ENCODE measurements around the gene KMT2B. TPM values are rescaled to one million over a fixed set of nuclear protein-coding genes. Genes with fewer than 3 reads are reported as not detected.

The KMT2B gene
- total and polyA plus RNA-seq, 9 of the 15 experiments (the other 6 are each of a cell fraction or from before 2014, with no cell fraction given), result 0.63 to 43.9 (median 8.1) TPM

DNA sequence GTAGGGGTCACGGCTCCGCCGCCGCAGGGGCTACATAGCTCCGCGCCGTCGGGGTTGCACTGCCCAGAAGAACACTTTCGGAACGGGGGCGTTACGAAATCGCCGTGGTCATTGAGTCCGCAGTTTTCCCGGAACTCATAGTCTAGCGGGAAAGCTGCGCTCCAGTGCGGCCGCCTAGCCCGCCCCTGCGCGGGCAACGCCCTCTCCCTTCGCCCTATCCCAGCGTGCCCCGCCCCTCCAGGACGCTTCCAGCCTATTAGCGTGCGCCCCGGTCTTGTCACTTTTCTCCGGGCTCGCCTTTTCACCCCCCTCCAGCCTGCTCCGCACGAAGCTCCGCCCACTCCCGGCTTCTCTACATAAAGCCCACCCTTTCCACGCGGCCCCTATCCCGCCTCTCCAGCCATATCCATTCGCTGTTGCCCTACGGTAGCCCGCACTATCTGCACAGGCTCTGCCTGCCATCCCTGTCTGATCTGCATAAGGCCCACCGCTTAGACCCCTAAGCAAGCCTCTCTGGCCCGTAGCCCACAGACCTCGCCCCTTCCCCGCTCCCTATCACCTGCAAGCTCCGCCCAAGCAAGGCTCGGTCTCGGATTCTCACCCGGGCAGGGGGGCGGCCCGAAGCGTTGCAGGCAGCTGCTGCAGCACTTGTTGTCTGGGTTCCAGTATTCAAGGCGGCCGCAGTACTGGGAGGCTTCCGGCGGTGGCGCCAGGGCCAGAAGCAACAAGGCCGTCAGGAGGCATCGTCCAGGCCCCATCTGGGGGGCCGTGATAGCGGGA is 22.8 kb downstream of the KMT2B start (continued):
- no peak for TF ChIP-seq CHD1 (IDR thresholded peaks at IDR 0.05; ENCODE audit: low read length)
- TF ChIP-seq, protein P1, sequence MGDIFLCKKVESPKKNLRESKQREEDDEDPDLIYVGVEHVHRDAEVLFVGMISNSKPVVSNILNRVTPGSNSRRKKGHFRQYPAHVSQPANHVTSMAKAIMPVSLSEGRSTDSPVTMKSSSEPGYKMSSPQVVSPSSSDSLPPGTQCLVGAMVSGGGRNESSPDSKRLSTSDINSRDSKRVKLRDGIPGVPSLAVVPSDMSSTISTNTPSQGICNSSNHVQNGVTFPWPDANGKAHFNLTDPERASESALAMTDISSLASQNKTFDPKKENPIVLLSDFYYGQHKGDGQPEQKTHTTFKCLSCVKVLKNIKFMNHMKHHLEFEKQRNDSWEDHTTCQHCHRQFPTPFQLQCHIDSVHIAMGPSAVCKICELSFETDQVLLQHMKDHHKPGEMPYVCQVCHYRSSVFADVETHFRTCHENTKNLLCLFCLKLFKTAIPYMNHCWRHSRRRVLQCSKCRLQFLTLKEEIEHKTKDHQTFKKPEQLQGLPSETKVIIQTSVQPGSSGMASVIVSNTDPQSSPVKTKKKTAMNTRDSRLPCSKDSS (IDR thresholded peaks at IDR 0.05; ENCODE audit: low read depth, partially characterized antibody), result no peak
- TF ChIP-seq, protein P2, sequence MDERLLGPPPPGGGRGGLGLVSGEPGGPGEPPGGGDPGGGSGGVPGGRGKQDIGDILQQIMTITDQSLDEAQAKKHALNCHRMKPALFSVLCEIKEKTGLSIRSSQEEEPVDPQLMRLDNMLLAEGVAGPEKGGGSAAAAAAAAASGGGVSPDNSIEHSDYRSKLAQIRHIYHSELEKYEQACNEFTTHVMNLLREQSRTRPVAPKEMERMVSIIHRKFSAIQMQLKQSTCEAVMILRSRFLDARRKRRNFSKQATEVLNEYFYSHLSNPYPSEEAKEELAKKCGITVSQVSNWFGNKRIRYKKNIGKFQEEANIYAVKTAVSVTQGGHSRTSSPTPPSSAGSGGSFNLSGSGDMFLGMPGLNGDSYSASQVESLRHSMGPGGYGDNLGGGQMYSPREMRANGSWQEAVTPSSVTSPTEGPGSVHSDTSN (CRISPR knock-in tag; IDR thresholded peaks at IDR 0.05; ENCODE audit: low read depth), result no peak
- TF ChIP-seq, protein P2 (tag; conservative IDR thresholded peaks at IDR 0.05; ENCODE audit: low read depth), result peak; percentile 57
- TF ChIP-seq SETDB1 (IDR thresholded peaks at IDR 0.05; ENCODE audit: low read length), result no peak
- TF ChIP-seq HSF4 (CRISPR knock-in tag; IDR thresholded peaks at IDR 0.05; ENCODE audit: borderline replicate concordance), result no peak
- no peak for TF ChIP-seq ZNF133 (CRISPR knock-in tag; IDR thresholded peaks at IDR 0.05)
- no peak for TF ChIP-seq PHB2 (IDR thresholded peaks at IDR 0.05; ENCODE audit: low read depth)
- no peak for TF ChIP-seq ZNF561 (CRISPR knock-in tag; conservative IDR thresholded peaks at IDR 0.05)
- peak; percentile 95 for TF ChIP-seq NRF1 (conservative IDR thresholded peaks at IDR 0.05 in 1 of 2, IDR thresholded peaks at IDR 0.05 in 1 of 2)
- TF ChIP-seq, protein P3, sequence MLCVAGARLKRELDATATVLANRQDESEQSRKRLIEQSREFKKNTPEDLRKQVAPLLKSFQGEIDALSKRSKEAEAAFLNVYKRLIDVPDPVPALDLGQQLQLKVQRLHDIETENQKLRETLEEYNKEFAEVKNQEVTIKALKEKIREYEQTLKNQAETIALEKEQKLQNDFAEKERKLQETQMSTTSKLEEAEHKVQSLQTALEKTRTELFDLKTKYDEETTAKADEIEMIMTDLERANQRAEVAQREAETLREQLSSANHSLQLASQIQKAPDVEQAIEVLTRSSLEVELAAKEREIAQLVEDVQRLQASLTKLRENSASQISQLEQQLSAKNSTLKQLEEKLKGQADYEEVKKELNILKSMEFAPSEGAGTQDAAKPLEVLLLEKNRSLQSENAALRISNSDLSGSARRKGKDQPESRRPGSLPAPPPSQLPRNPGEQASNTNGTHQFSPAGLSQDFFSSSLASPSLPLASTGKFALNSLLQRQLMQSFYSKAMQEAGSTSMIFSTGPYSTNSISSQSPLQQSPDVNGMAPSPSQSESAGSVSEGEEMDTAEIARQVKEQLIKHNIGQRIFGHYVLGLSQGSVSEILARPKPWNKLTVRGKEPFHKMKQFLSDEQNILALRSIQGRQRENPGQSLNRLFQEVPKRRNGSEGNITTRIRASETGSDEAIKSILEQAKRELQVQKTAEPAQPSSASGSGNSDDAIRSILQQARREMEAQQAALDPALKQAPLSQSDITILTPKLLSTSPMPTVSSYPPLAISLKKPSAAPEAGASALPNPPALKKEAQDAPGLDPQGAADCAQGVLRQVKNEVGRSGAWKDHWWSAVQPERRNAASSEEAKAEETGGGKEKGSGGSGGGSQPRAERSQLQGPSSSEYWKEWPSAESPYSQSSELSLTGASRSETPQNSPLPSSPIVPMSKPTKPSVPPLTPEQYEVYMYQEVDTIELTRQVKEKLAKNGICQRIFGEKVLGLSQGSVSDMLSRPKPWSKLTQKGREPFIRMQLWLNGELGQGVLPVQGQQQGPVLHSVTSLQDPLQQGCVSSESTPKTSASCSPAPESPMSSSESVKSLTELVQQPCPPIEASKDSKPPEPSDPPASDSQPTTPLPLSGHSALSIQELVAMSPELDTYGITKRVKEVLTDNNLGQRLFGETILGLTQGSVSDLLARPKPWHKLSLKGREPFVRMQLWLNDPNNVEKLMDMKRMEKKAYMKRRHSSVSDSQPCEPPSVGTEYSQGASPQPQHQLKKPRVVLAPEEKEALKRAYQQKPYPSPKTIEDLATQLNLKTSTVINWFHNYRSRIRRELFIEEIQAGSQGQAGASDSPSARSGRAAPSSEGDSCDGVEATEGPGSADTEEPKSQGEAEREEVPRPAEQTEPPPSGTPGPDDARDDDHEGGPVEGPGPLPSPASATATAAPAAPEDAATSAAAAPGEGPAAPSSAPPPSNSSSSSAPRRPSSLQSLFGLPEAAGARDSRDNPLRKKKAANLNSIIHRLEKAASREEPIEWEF (CRISPR knock-in tag; IDR thresholded peaks at IDR 0.05), result no peak
- TF ChIP-seq CTBP1 (IDR thresholded peaks at IDR 0.05; ENCODE audit: borderline replicate concordance), result peak; percentile 55
- TF ChIP-seq ARID1B (IDR thresholded peaks at IDR 0.05), result peak; percentile 8
- TF ChIP-seq MAZ (CRISPR knock-in tag; conservative IDR thresholded peaks at IDR 0.05 in 1 of 2, IDR thresholded peaks at IDR 0.05 in 1 of 2), result peak; percentile 67 to 86
- peak; percentile 60; the same call in 1 of the 2 replicates for TF ChIP-seq TARDBP (IDR thresholded peaks at IDR 0.05)
- TF ChIP-seq BHLHE40 (IDR thresholded peaks at IDR 0.05; ENCODE audit: low read length), result peak; percentile 2; the same call in 1 of the 2 replicates
- TF ChIP-seq TRIM24 (IDR thresholded peaks at IDR 0.05), result 0 out of 4 replicates have a peak, but pooled peaks of 1 of the 2 experiments have one; percentile 7
- no peak for TF ChIP-seq ZNF354B (CRISPR knock-in tag; IDR thresholded peaks at IDR 0.05)

Measured in K562 (cell line).